ENCODE results near the gene FOXRED1. TPM values are rescaled to one million over a fixed set of nuclear protein-coding genes. Genes with fewer than 3 reads are reported as not detected.

The FOXRED1 gene
- total RNA-seq, 1 experiment from 2014 or later = 44.8 TPM

- no peak overlapping the region; the same call in 1 of the 2 replicates for H3K27ac ChIP-seq (ENCODE audit: low read length)
Measured at GRCh38 chr11:126231725-126232459, 37.1 kb upstream of the FOXRED1 start.

DNA sequence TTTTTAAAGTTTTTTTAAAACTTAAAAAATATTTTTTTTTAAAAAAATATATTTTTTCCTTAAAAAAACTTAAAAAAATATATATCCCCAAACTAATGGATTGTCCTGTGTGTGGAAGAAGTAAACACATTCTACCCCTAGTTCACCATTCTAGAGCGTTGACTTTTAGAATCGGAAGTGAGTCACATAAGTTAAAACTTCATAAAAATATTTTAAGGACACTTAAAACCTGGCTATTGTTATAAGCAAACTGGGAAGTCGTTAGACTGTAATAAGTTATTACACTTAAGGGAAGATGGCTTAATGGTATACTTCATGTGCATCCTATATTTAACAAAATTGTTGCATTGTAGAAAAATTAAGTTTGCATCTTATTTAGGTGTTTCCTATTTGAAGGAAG is 36.3 kb upstream of the FOXRED1 start:
- Histone ChIP-seq H3K27ac (ENCODE audit: low read length) (no peak overlapping the region), H3K36me3 (ENCODE audit: control insufficient read depth, insufficient read depth, low read length) (peaks cover 3% of the 10 kb centered on the region; the same call in 1 of the 2 replicates), H3K4me3 (ENCODE audit: low read depth in 2 of 2, low read length in 2 of 2) (no peak overlapping the region), H3K27me3 (ENCODE audit: control insufficient read depth, insufficient read depth, low read length) (no peaks in the 10 kb centered on the region), H3K4me1 (ENCODE audit: control insufficient read depth, insufficient read depth, low read length) (peaks cover 9% of the 10 kb centered on the region; the same call in 1 of the 2 replicates), H3K9me3 (ENCODE audit: control insufficient read depth, insufficient read depth, low read depth, low read length) (no peaks in the 10 kb centered on the region)
- intact Hi-C loops (cut with micrococcal nuclease; ENCODE audit: unreplicated experiment) (no loop called here), in situ Hi-C loops (cut with HindIII; ENCODE audit: low pct_unique_long_range_greater_than_20kb, low sequenced_read_pairs) (no loop called here)
- ATAC-seq (no peak), DNase-seq (ENCODE audit: low read depth, low spot score) (no peak)
- BruUV-seq (replicated peaks) = no TSS peak
- no peak for TF ChIP-seq TCF7L2 (IDR thresholded peaks at IDR 0.05; ENCODE audit: low read depth, low read length)
- TF ChIP-seq, protein P1, sequence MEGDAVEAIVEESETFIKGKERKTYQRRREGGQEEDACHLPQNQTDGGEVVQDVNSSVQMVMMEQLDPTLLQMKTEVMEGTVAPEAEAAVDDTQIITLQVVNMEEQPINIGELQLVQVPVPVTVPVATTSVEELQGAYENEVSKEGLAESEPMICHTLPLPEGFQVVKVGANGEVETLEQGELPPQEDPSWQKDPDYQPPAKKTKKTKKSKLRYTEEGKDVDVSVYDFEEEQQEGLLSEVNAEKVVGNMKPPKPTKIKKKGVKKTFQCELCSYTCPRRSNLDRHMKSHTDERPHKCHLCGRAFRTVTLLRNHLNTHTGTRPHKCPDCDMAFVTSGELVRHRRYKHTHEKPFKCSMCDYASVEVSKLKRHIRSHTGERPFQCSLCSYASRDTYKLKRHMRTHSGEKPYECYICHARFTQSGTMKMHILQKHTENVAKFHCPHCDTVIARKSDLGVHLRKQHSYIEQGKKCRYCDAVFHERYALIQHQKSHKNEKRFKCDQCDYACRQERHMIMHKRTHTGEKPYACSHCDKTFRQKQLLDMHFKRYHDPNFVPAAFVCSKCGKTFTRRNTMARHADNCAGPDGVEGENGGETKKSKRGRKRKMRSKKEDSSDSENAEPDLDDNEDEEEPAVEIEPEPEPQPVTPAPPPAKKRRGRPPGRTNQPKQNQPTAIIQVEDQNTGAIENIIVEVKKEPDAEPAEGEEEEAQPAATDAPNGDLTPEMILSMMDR (IDR thresholded peaks at IDR 0.05) = no peak
- TF ChIP-seq SIN3A (IDR thresholded peaks at IDR 0.05; ENCODE audit: borderline replicate concordance, insufficient read depth, low read depth, low read length) = no peak
- TF ChIP-seq, protein P2, sequence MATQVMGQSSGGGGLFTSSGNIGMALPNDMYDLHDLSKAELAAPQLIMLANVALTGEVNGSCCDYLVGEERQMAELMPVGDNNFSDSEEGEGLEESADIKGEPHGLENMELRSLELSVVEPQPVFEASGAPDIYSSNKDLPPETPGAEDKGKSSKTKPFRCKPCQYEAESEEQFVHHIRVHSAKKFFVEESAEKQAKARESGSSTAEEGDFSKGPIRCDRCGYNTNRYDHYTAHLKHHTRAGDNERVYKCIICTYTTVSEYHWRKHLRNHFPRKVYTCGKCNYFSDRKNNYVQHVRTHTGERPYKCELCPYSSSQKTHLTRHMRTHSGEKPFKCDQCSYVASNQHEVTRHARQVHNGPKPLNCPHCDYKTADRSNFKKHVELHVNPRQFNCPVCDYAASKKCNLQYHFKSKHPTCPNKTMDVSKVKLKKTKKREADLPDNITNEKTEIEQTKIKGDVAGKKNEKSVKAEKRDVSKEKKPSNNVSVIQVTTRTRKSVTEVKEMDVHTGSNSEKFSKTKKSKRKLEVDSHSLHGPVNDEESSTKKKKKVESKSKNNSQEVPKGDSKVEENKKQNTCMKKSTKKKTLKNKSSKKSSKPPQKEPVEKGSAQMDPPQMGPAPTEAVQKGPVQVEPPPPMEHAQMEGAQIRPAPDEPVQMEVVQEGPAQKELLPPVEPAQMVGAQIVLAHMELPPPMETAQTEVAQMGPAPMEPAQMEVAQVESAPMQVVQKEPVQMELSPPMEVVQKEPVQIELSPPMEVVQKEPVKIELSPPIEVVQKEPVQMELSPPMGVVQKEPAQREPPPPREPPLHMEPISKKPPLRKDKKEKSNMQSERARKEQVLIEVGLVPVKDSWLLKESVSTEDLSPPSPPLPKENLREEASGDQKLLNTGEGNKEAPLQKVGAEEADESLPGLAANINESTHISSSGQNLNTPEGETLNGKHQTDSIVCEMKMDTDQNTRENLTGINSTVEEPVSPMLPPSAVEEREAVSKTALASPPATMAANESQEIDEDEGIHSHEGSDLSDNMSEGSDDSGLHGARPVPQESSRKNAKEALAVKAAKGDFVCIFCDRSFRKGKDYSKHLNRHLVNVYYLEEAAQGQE (IDR thresholded peaks at IDR 0.05; ENCODE audit: insufficient read depth in 1 of 2, low read depth in 2 of 2, low read length in 1 of 2) = no peak
- no peak for TF ChIP-seq POLR2AphosphoS5 (IDR thresholded peaks at IDR 0.05; ENCODE audit: low read depth, low read length)
- CTCF ChIA-PET = no interaction called here
- POLR2A ChIA-PET = no interaction called here

More at GRCh38 chr11:126231725-126232459, 37.1 kb upstream of the FOXRED1 start:
- POLR2A ChIA-PET = no interaction called here
- Histone ChIP-seq H3K4me3 (ENCODE audit: low read depth in 2 of 2, low read length in 2 of 2) (no peak overlapping the region), H3K27me3 (ENCODE audit: control insufficient read depth, insufficient read depth, low read length) (no peaks in the 10 kb centered on the region), H3K4me1 (ENCODE audit: control insufficient read depth, insufficient read depth, low read length) (peaks cover 9% of the 10 kb centered on the region; the same call in 1 of the 2 replicates), H3K9me3 (ENCODE audit: control insufficient read depth, insufficient read depth, low read depth, low read length) (no peaks in the 10 kb centered on the region), H3K36me3 (ENCODE audit: control insufficient read depth, insufficient read depth, low read length) (peaks cover 3% of the 10 kb centered on the region; the same call in 1 of the 2 replicates)
- CTCF ChIA-PET = no interaction called here
- TF ChIP-seq POLR2AphosphoS5 (IDR thresholded peaks at IDR 0.05; ENCODE audit: low read depth, low read length) (no peak), SIN3A (IDR thresholded peaks at IDR 0.05; ENCODE audit: borderline replicate concordance, insufficient read depth, low read depth, low read length) (no peak), TCF7L2 (IDR thresholded peaks at IDR 0.05; ENCODE audit: low read depth, low read length) (no peak)
- TF ChIP-seq, protein P1 (IDR thresholded peaks at IDR 0.05) = no peak
- TF ChIP-seq, protein P2 (IDR thresholded peaks at IDR 0.05; ENCODE audit: insufficient read depth in 1 of 2, low read depth in 2 of 2, low read length in 1 of 2) = no peak
- TSS peak; percentile 25 for BruUV-seq (replicated peaks)
- intact Hi-C loops (cut with micrococcal nuclease; ENCODE audit: unreplicated experiment) = no loop called here
- ATAC-seq (no peak), DNase-seq (ENCODE audit: low read depth, low spot score) (no peak)
- in situ Hi-C loops (cut with HindIII; ENCODE audit: low pct_unique_long_range_greater_than_20kb, low sequenced_read_pairs) = no loop called here

Data from Panc1 (cell line).